SK-N-MC (cell line): ENCODE data around the gene MTERF4.

ENCODE experiments used
- EZH2 ChIP-seq: fragments of 200-600 bp; sonication (generic); IDR thresholded peaks from one replicate; pipeline ENCODE4 v1.6.1; 2017; ENCODE audit warnings: antibody characterized with exemption
- FOXP2 ChIP-seq: optimal IDR thresholded peaks from 2 replicates; pipeline ENCODE3; 2011; ENCODE audit warnings: mild to moderate bottlenecking, moderate library complexity; ENCODE audit not compliant: insufficient read depth; ENCODE audit errors: extremely low read length, control extremely low read depth

DNA sequence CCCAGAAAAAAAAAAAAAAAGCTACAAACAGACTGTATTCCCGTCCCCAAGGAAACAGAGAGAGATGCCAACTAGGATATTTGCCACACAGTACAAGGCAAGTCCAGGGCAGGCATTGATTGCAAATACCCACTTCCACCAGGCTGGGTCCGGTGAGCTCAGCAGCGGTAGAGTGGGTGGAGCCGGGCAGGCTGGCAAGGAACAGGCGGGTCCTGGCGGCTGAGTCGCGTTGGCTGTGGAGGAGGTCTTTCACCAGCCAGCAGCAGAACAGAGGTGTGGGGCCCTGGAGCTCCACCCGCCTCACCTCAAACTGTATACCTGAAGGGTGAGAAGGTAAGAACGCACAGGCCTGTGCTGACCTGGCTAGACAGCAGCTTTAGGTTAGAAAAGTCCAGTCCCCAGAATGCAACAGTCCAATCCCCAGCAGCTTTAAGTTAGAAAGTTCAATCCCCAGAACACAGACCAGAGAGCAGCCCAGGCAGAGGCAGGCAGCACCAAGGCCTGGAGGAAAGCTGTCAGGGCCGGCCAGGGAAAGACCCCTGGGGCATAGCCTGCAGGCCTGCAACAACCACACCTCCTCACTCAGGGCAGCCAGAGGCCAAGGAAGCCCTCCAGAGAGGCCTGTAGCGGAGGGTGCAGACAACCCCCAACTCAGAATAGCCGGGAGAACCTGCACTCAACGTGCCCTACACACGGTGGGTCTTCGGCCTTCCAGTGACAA, 21.9 kb upstream of the MTERF4 start:
- no peak for TF ChIP-seq FOXP2
- TF ChIP-seq EZH2: no peak
